ENCODE results near the gene NCOA3. TPM values are rescaled to one million over a fixed set of nuclear protein-coding genes. Genes with fewer than 3 reads are reported as not detected.

The NCOA3 gene
- total and polyA plus RNA-seq, 2 of the 8 experiments (the other 6 are each of a cell fraction or from before 2014, with no cell fraction given) = 7.9 to 24.7 TPM

DNA sequence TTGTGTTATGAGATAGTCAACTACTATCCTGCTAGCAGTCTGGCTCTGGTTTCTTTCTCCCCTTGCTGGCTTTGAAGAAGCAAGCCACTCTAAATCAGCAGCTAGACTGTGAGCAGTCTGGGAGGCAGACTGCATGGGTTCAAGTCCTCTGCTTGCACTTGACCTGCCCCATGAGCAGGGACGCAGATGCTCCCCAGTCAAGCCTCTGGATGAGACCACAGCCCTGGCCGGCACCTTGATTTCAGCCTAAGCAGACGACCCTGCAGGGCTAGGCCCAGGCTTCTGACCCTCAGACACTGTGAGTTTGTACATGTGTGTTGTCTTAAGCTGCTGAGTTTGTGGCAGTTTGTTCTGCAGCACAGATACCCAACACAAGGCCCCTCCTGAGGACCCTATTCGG is 177.8 kb downstream of the NCOA3 start:
- Histone ChIP-seq H3K23ac (ENCODE audit: insufficient read length) (no peak overlapping the region), H2BK15ac (ENCODE audit: low read length) (no peak overlapping the region), H3K9ac (replicated peaks in 1 of 4; ENCODE audit: extremely low read depth in 1 of 4, low read depth in 3 of 4, low read length in 3 of 4) (no peak overlapping the region), H3K4me2 (ENCODE audit: insufficient read depth in 1 of 2, low read depth in 2 of 2, low read length in 2 of 2) (no peak overlapping the region), H3K79me2 (ENCODE audit: control insufficient read depth in 1 of 2, insufficient read depth in 2 of 2, low read length in 2 of 2) (no peaks in the 10 kb centered on the region), H4K5ac (ENCODE audit: insufficient read length, low read depth, low read length) (no peak overlapping the region), H3K4ac (replicated peaks; ENCODE audit: insufficient read length, low read depth, low read length) (no peak overlapping the region), H3K23me2 (ENCODE audit: low read depth, low read length) (no peaks in the 10 kb centered on the region), H2BK120ac (replicated peaks; ENCODE audit: low read depth, low read length) (no peak overlapping the region), H3K14ac (ENCODE audit: insufficient read length) (no peak overlapping the region), H2AK5ac (ENCODE audit: low read depth, low read length) (no peak overlapping the region), H3K27me3 (replicated peaks in 1 of 4; ENCODE audit: control insufficient read depth in 3 of 4, extremely low read depth in 1 of 4, insufficient read depth in 3 of 4, low read length in 3 of 4) (no peaks in the 10 kb centered on the region), H3K27ac (ENCODE audit: low read depth, low read length) (no peak overlapping the region), H3K56ac (replicated peaks; ENCODE audit: insufficient read length, low read depth, low read length) (no peak overlapping the region), H2BK12ac (ENCODE audit: low read depth, low read length) (no peak overlapping the region), H4K91ac (replicated peaks; ENCODE audit: insufficient read length, low read length) (no peak overlapping the region), H3K9me3 (ENCODE audit: insufficient read depth in 2 of 2, low read depth in 1 of 2, low read length in 1 of 2) (no peaks in the 10 kb centered on the region), H3K36me3 (ENCODE audit: control insufficient read depth in 2 of 4, insufficient read depth in 4 of 4, low read length in 3 of 4) (no peaks in the 10 kb centered on the region), H2AFZ (ENCODE audit: low read length) (no peak overlapping the region), H3K4me1 (replicated peaks in 1 of 4; ENCODE audit: control insufficient read depth in 3 of 4, insufficient read depth in 4 of 4, low read length in 3 of 4) (peaks cover 0 to 7% (median 2%) of the 10 kb centered on the region in 4 experiments; a peak in 5 of 7 replicates), H4K8ac (ENCODE audit: extremely low read depth, insufficient read depth, low read length) (no peak overlapping the region), H3K79me1 (ENCODE audit: low read depth, low read length) (no peaks in the 10 kb centered on the region), H3K4me3 (ENCODE audit: extremely low read depth in 1 of 4, insufficient read depth in 2 of 4, low read depth in 3 of 4, low read length in 4 of 4) (no peak overlapping the region), H2BK5ac (ENCODE audit: low read depth, low read length) (no peak overlapping the region), H4K20me1 (replicated peaks in 1 of 2; ENCODE audit: control insufficient read depth in 1 of 2, insufficient read depth in 2 of 2, low read length in 2 of 2) (peaks cover 0 to 2% of the 10 kb centered on the region in 2 experiments), H3K18ac (ENCODE audit: extremely low read depth, low read length) (no peak overlapping the region), H2BK20ac (ENCODE audit: low read length) (no peak overlapping the region)
- FAIRE-seq = no peak
- POLR2A ChIA-PET (ENCODE audit: partially characterized antibody) = interaction anchor here (1.5 kb wide), 1 partner anchor 15 kb away, joined by 4 read pairs; no protein-coding TSS in a partner anchor
- CTCF ChIA-PET (ENCODE audit: partially characterized antibody) = interaction anchor here (0.9 to 9.7 kb wide), 8 partner anchors 16 to 945 kb away, joined by 3 to 92 read pairs (median 5); no protein-coding TSS in a partner anchor
- WGBS, 2 experiments (ENCODE audit: extremely low coverage in 1 of 2, insufficient coverage in 1 of 2, insufficient read length in 1 of 2, insufficient replicate concordance in 2 of 2, low coverage in 1 of 2, low lambda C conversion rate in 2 of 2, missing lambda C conversion rate in 1 of 2) = 92% methylated on average over 3 of the region's 4 CpGs; no CpG with 5 or more reads in 1 of the 2 experiments
- DNase-seq (ENCODE audit: low read depth in 1 of 2, low spot score in 2 of 2) = no peak
- no peak for TF ChIP-seq TAF1 (IDR thresholded peaks at IDR 0.05; ENCODE audit: low read depth, low read length)
- no peak for TF ChIP-seq TCF12 (IDR thresholded peaks at IDR 0.05; ENCODE audit: low read depth, low read length)
- TF ChIP-seq KDM4A (IDR thresholded peaks at IDR 0.05; ENCODE audit: low read depth, low read length, severe bottlenecking) = no peak
